Vagina (tissue), 2 donors: ENCODE data around the gene ANKRD28.

Experiments used
- POLR2A ChIP-seq, 2 donors: fragments of 450-650 bp; IDR thresholded peaks; one replicate each; pipeline ENCODE4 v1.6.1; 2017; ENCODE audit warnings: antibody characterized with exemption in 2 of 2, mild to moderate bottlenecking in 2 of 2, moderate library complexity in 2 of 2
- POLR2AphosphoS5 ChIP-seq, 2 donors: sonication (generic); formaldehyde crosslinking; IDR thresholded peaks; one replicate each; pipeline ENCODE4 v1.9.0; 2017; ENCODE audit warnings: antibody characterized with exemption in 2 of 2, mild to moderate bottlenecking in 2 of 2, low read depth in 1 of 2; ENCODE audit not compliant: insufficient read depth in 1 of 2
- TF ChIP-seq, protein P1 (sequence below), 3 experiments: fragments of 450-650 bp in 2 of 3; fragments of 200-600 bp in 1 of 3; sonication (generic) in 1 of 3; IDR thresholded peaks; one replicate each; pipeline ENCODE4 v1.5.1; 2017 to 2019; ENCODE audit warnings: antibody characterized with exemption in 3 of 3, mild to moderate bottlenecking in 2 of 3, moderate library complexity in 2 of 3

DNA sequence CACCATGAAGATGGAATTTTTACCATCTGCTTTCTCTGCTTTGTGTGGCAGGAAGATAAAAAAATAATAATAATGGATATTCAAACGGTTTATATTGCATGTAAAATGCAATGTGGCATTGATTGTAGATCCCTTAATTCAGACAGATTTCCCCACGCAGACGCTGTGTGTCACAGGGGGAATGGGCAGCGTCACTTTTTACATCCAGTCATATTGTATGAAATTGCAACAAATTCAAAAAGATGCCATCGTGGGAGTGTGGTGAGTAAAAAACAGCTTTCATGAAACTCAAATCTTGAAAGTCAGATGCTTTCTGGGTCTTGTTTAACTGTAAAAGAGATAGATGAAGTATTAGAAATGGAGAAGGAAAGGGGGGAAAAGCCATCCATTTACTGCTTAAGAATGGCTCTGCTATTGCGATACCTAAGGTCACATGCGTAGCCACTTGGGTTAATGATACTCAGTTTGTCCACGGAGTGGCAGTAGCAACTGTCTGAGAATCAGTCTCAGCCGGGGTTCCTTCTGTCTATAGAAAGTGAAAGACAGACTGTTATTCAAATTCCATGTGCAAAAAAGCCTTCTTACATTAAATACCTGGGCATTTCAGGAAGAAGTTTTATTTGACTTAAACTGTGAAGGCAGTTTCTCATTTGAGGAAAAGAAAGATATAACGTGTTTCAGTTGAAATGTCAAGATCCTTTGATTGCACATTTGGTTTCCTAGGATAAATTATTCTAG, 167.8 kb downstream of the ANKRD28 start:
- TF ChIP-seq, protein P1, sequence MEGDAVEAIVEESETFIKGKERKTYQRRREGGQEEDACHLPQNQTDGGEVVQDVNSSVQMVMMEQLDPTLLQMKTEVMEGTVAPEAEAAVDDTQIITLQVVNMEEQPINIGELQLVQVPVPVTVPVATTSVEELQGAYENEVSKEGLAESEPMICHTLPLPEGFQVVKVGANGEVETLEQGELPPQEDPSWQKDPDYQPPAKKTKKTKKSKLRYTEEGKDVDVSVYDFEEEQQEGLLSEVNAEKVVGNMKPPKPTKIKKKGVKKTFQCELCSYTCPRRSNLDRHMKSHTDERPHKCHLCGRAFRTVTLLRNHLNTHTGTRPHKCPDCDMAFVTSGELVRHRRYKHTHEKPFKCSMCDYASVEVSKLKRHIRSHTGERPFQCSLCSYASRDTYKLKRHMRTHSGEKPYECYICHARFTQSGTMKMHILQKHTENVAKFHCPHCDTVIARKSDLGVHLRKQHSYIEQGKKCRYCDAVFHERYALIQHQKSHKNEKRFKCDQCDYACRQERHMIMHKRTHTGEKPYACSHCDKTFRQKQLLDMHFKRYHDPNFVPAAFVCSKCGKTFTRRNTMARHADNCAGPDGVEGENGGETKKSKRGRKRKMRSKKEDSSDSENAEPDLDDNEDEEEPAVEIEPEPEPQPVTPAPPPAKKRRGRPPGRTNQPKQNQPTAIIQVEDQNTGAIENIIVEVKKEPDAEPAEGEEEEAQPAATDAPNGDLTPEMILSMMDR (IDR thresholded peaks at IDR 0.05): peak; percentile 76 to 90 (median 80)
- peak in 1 of 2 donors; percentile 74 for TF ChIP-seq POLR2AphosphoS5 (IDR thresholded peaks at IDR 0.05; ENCODE audit: insufficient read depth in 1 of 2, low read depth in 1 of 2)
- TF ChIP-seq POLR2A (IDR thresholded peaks at IDR 0.05): no peak
